Activated CD8-positive, alpha-beta memory T cell treated with anti-CD3 and anti-CD28 coated beads for 4 hours (primary cell): ENCODE measurements around the gene PLEKHA7.

ENCODE experiments used
- DNase-seq, 2 donors: peaks; one replicate each; pipeline ENCODE4 v3.0.0-alpha.2; 2020; ENCODE audit warnings: low read depth in 2 of 2

PLEKHA7 gene

DNA sequence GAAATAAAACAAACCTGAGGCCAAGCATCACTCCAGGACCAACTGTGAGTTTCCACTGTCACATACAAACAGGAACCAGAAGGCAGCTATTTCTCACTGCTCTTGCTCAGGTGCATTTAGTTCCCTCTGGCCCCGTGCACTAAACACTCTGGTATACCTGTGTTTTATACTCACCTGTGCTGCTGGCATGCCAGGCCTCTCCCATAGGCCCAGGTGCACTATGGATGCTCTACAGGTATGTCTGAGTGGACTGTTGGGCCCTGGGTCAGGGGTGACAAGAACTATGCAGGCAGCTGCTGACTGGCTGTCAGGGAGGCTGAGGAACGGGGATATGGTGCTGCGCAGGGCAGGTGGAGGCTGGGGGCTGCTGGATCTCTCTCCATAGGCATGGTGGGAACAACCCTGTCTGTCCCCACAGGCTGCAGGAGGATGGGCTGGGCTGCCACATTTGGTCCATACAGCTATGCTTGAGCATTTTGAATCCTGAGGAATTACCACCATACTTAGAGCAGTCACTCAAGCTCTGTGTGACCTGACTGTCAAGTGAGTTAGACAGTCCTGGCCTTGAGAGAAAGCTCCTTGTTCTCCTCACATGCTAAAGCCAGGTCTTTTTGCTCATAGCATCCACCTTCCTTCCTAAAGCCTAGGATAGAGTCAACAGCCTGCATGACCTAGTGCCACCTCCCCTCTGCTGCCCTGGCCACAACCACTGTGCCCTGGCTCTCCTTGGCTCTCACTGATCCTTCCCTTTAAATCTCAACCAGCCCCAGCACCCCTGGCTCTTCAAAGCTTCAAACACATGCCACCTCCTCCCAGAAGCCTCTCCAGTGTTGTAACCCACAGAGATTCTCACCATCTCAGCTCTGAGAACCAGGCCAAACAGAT lies 202.8 kb downstream of the PLEKHA7 start:
- DNase-seq = no peak

DNA sequence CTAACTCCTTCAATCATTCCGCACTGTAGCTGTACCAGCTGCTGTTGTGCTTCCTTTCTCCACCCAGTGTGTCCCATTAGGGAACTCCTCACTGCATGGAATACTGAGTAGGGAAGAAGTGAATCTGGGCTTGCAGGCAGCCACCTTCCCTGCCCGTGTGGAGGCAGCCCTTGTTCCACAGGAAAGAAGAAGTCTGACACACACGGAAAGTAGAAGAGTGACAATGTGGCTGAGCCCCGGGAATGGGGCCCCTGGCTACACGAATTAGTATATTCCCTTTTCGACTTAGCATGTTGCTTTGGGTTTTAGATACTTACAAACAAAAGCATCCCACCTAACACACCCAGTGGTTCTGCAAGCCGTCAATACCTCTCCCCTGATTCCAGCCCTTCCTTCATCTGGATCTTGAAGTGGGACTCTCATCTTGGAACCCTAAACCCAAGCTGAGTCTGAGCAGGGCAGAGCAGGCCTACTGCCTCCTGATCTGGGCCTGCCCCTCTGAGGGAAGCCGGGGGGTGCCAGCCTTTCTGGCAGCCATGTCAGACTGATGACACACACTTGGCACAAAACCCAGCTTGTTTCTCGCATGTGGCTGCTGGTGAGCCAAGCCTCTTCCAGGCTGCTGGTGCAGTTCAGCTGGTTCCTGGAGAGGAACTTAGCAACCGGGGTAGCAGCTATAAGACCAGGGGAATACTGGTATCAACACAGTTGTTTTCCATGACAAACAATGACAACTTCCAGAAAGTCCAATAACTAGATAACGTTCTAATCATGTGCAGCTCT lies 204.1 kb downstream of the PLEKHA7 start:
- no peak for DNase-seq

DNA sequence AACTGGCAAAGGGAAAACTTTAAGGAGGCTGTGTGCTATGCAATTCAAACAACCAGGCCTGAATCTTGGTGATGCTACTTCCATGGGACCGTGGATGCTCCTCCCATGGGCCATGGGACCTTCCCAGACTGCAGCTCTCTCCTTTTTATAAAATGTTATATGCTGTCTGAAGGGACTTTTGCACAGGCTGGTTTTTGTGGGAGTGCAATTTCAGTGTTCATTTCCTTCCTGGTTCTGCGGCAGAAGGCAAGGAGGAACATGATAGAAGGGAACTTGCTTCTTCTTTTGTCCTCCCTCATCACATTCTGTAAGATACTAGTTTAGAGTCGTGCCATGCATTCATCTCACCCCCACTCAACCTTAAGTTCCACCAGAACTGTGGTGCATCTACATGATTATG lies 206.9 kb downstream of the PLEKHA7 start:
- no peak for DNase-seq

DNA sequence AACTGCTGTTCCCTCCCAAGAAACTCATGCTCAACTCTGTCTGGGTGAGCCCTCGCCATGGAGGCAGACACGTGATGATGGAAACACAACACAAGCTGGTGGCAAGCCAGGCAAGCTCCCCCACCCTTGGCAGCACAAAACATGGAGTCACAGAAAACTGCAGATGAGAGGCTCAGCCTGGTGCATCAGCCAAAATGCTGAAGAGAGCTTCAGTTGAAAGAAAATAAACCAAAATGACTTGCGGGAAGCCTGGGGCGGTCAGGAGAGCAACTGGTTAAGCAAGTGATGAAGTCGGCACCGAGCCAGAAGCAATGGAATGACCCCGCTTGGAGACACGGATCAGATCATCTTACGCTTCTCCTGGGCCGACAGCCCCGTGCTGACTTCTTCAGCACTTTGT lies 207.4 kb downstream of the PLEKHA7 start:
- no peak for DNase-seq

DNA sequence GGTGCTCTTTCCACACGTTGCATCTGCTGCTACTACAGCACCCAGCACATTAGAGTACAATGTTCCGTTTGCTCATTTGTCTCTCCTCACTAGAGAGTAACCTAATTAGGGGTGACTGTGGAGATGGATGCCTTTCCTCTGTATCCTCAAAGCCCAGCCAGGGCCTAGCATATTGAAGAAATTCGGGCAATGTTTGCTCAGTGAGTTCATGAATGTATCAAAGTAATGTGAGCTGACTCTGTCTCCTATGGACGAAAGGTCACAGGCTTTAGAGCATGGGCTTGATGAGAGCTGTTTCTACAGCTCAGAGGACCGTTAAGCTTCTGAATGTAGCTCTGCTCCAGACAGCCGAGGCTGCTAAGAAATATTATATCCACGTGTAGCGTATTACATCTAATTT lies 208.3 kb downstream of the PLEKHA7 start:
- no peak for DNase-seq

DNA sequence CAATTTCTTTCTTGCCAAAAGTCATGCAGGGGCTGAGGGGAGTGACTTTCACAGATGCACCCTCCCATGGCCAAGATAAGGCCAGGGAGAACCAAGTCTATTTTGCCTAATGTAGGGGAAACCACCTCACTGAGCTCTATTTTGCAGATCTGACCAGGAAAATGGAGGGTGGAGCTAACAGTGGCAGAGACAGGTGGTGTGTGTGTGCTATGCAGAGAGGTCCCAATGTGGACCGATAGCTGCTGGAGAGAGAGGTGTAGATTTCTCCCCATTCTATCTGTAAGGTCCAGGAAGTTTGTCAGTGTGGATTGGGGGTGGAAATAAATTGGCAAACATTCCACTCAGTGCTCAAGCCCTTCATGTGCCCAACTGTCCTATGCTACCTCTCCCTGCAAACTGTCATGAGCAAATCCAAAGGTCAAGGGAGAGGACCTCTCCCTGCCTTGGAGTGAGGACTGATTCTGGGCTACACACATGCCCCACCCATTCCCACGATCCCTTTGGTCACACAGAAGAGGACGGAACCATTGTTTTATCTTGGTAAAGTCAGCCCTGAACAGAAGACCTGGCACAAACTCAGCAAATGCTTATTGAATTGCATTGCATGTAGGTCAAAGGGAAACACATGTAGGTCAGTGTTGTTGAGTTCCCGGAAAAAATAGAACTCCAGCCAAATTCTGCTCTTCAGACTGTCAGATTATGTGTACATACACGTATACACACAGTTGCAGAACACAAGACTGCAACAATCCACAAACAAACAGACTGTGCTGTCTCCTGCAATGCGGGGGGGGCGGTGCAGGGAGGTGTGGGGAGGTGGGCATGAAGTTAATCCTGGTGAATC lies 209.9 kb downstream of the PLEKHA7 start:
- DNase-seq = no peak

DNA sequence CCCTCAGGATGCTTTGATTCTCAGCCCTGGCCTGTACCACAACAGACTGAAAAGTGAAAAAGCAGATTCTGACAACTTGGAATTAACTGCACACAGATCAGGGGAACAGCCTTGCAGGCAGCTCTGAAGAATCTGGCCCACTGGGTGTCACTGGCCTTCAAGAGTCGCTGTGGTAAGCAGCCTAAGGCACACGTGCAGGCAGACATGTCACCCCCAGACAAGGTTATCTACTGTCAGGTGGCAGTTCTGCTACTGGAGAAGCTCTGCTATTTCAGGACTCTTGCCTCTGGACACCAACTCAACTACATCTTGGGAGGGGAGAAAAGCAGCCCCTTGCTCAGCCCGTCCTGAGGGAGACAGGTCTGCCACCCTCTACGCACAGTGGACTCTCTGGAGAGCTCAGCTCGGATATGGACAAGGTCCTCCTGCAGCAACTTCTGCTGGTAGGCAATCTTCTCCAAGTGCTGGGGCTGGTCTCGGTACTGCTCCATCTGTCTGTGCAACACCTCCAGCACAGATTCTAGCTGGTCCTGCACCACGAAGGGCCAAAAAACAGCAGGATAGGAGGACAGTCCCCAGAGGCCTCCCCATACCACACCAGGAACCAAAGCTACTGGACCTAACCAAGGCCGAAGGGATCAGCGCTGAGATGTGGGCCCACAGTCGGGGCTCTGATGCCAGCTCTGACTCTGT lies 212.8 kb downstream of the PLEKHA7 start:
- DNase-seq = no peak

DNA sequence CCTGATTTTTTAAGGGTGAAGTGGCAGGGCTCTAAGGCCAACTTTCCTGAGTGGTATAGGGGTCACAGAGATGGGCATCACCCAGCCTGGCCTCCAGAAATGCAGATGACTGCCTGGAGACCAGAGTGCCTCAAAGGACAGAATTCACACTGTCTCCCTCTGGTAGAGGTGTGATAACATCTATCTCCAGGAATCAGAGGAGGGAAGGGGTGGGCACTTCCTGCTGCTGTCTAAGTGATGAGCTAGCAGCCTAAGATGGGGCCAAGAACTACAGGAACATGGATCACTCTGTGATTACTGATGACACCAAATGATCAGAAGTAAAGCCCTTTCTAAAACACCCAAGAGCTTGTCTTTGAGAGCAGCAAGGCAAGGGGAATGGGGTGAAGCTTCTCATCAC lies 213.8 kb downstream of the PLEKHA7 start:
- DNase-seq = no peak

DNA sequence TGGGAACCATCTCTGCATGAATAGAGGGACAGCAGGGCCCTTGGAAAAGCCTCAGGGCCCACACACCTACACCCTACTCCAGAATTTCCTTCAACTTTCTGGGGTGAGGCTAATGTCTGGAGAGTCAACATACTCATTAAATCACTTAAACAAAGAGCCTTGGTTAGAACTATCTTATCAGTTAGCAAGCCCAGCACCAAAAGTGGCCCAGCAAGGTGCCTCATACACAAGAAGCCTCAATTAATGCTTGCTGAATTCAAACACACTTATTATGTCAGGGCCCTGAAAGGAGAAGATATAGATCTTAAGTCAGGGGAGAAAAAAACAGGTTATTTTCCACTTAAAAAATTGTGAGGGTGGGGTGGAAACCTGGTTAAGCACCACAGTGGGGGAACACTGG lies 214.3 kb downstream of the PLEKHA7 start:
- no peak for DNase-seq

DNA sequence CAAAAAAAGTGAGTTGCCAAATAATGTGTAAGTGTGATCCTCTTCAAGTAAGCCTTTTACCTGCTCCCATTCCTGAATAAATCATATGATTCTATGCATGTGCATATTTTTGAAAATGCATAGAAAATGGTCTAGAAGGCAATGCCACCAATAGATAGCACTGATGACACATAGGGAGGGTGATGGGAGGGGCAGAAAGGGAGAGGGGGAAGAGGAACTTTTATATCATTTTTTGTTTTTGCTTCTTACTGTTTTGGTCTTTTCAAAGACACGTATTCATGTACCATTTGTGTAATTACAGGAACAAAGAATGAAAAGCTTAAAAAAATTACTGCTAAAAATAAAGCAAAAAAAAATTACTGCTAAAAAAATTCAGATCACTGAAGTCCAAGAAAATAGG lies 215.0 kb downstream of the PLEKHA7 start:
- DNase-seq = no peak

DNA sequence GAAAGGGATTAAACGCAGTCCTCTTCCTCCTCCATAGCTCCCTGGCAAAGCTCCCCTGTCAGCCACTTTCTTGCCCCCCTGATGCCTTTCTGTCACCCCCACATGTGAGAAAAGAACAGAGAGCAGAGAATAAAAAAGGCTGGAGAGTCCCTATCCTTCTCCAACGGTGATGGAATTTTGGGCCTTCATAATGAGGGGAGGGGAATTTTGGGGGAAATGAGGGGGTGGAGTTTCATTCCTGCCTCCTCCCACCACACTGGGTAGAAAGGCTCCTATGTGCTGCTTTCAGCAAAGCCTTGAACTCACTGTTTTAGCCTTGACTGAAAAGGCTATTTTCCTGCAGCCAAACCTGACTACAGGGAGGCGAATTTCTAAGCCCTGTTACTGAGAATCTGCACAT lies 216.4 kb downstream of the PLEKHA7 start:
- no peak for DNase-seq

DNA sequence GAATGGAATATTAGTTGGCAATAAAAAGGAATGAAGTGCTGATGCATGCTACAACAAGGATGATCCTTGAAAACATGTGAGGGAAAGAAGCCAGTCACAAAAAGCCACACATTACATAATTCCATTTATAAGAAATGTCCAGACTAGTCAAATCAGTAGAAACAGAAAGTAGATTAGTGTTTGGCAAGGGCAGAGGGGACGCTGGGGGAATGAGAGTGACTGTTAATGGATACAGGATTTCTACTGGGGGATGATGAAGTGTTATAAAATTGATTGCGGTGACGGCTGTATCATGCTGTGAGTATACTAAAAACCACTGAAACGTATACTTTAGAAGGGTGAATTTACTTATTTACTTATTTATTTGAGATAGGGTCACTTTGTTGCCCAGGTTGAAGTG lies 217.9 kb downstream of the PLEKHA7 start:
- DNase-seq = no peak

DNA sequence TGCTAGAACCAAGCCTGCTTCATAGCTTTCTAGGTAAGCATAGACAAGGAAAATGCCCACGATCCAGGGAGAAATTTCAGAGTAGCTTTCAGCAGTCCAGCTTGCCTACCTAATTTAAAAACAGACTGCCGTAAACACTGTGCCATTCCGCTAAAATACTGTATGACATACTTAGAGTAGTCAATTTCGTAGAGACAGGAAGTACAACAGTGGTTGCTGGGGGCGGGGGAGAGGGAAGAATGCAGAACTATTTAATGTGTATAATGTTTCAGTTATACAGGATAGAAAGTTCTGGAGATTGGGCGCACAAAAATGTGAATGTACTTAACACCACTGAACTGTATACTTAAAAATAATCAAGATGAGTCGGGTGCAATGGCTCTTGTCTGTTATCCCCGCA lies 219.1 kb downstream of the PLEKHA7 start:
- no peak for DNase-seq

DNA sequence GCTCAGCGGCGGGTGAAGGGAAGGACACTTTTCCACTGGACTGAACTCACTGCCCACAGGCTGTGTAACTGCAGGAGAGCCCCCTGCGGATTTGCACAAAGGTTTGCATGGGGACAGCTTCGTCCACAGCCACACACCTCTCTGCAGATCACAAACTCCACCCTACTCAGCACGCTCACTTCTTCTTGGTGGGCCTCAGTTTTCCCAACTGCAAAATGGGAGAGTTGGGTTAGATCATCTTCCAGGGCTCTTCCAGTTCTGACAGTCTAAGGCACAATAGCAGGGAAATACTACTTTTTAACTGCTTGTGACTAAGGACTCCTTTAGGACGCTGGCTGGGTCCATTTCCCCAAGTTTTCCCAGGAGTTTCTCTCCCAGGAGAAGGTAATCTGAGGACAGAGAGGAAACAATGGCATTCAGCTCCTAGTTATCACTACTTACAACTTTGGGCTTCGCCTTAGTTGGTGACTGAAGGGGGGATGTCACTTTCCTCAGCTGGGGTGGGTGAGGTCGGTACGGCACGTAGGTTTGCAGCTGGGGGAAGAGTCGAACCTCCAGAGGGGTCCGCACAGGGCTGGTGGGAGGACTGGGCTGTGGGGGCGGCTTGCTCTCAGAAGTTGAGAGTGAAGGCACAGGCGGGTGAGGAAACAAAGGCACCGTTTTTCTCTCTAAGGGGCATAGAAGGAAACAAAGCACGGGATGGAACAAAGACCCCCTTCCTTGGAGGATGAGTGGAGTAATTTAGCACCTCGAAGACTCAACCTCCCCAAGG lies 220.0 kb downstream of the PLEKHA7 start:
- no peak for DNase-seq

DNA sequence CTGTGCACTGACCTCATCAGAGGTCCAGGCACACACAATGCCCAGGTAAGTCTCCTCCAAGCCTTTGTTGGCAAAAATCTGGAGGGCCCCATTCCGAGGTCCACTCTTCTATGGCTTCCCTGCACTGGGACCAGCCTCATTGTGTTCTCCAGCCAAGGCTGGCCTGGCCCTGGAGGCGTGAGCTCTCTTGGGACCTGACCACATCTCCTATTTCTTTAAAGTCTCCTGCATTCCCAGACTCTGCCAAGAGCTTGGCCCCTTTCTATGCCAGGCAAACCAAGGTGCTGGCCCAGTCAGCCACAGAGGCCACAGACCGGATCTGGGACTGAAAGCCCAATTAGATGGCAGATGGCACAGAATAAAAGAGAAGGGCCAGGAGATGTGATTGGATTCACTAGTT lies 220.7 kb downstream of the PLEKHA7 start:
- DNase-seq = no peak

DNA sequence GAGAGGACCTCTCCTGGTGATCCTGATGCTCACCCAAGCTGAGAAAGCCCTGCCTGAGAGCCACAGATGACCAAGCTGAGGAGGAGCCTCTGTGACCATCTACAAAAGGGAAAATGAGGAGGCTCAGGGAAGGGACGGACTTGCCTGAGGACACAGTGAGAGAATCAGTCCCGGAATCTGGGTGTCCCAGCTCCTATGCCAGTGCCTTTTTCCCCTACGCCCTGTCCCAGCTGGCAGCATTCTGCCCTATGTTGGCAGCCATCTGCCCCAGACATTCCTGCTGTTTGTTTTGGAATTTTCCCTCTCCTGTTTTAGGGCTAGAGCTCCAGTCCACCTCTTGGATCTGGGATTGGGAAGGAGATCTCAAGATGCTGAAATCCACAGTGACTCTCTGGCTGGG lies 221.2 kb downstream of the PLEKHA7 start:
- no peak for DNase-seq

DNA sequence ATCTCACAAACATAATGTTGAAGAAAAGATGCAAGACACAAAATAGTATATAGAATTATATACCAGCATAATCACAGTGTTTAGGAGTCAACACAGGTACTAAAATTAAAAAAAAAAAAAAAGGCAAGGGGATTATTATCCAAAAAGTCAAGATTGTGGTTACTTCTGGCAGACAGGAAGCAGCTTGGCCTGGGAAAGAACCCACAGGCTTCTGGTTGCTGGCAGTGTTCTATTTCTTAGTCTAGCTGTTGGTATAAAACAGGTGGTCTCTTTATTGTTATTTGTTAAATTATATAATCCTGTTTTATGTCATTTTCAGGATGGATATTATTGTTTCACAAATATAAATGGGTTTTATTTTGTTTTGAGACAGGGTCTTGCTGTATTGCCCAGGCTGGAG lies 221.8 kb downstream of the PLEKHA7 start:
- DNase-seq = no peak

DNA sequence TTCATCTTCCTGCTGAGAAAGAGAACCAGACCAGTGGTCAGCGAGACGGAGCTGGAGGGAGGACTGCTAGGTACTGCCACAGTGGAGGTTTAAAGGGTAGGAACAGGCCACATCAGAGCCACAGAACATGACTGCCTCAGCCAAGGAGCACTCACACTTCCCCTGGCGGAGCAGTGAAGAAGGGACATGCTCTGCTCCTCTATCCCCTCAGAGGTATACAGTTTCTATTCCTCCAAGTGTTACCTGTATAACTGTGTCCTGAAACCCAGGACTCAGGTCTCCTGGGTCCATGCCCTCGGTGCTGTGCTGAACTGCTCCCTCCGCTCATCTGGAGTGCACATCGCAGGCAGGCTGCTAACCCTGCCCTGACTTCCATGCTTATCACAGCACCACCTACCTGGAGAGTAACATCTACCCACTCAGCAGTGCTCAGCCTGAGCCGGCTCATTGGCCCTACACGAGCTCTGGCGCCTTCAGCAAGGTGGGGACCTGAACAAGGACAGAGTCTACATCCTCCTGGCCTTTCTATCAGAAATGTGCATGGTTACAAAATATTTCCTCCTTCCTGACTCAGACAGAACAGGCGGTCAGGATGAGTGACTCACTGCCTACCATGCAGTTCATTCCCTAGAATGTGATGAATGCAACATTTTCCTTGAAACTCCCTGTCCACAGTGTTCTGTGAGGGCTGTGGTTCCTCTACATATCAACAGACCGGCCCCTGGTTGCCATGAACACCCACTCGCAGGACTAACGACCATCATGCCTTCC lies 222.8 kb downstream of the PLEKHA7 start:
- DNase-seq = no peak

DNA sequence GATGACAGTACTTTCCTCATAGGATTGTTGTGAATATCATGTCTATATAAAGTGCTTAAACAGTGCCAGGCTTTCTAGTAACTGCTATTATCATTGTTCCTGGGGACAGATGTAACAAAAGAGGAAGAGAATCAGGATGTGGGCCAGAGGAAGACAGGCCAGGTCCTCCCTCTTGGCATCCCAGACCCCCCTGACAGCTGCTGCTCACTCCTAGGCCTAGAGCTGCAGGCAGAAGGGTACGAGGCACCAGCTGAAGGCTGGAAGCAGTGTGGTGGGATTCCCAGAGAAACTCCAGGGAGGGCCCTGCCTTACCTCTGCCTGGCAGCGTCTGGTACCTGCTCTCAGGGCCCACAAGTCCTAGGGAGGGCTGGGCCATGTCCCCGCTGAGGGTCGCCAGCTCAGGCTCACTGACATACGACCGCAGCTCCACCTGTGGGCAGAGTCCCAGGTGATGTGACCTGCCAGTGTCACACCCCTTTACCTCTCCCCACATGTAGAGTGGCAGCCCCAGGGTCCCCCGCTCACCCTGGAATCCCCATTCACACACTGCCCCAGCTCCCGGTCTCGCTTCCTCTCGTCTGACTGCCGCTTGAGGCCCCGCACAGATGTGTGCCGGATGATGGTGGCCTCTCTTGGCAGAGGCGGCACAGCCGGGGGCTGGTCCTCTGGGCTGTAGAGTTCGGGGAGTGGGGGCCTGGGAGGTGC lies 223.6 kb downstream of the PLEKHA7 start:
- DNase-seq = no peak
